HFFc6 (cell line): ENCODE results near the gene DENND1A. TPM values are rescaled to one million over a fixed set of nuclear protein-coding genes. Genes with fewer than 3 reads are reported as not detected.

Experiments used
- DNase-seq: peaks from one replicate; pipeline ENCODE4 v3.0.0-alpha.2; 2018
- H3K27ac Mint-ChIP-seq: 2 replicates; pipeline ENCODE4 v1.8.0; 2020; ENCODE audit warnings: mild to moderate bottlenecking, mixed read lengths
- H3K27me3 Mint-ChIP-seq: 2 replicates; pipeline ENCODE4 v1.8.0; 2021; ENCODE audit warnings: mild to moderate bottlenecking, moderate library complexity, mixed read lengths; ENCODE audit not compliant: insufficient read depth
- H3K36me3 Mint-ChIP-seq: 2 replicates; pipeline ENCODE4 v1.8.0; 2021; ENCODE audit warnings: low read depth, mixed read lengths
- H3K4me1 Mint-ChIP-seq: 2 replicates; pipeline ENCODE4 v1.8.0; 2020; ENCODE audit warnings: low read depth, mixed read lengths
- H3K4me3 Mint-ChIP-seq: 2 replicates; pipeline ENCODE4 v1.8.0; 2020; ENCODE audit warnings: mild to moderate bottlenecking, moderate library complexity, mixed read lengths
- H3K9me3 Mint-ChIP-seq: 2 replicates; pipeline ENCODE4 v1.8.0; 2020; ENCODE audit warnings: mild to moderate bottlenecking, mixed read lengths
- total RNA-seq, 6 experiments: library from RNA; stranded (reverse); fragmentation: NEBNext Ultra II Directional; extraction: Animal tissue kit (Norgen Biotek cat#: 25700); gene quantifications; 2 replicates in 1 of 6; 3 replicates in 5 of 6; pipeline ENCODE4 v1.2.3, GENCODE V29; 2021
- TF ChIP-seq, protein P1 (sequence below): fragments of 200-600 bp; sonication (generic); IDR thresholded peaks from 2 replicates; pipeline ENCODE4 v1.5.0; 2021; ENCODE audit warnings: antibody characterized with exemption, mild to moderate bottlenecking

The DENND1A gene
- total RNA-seq, 6 experiments from 2014 or later: 25.4 to 38.3 (median 30.3) TPM

DNA sequence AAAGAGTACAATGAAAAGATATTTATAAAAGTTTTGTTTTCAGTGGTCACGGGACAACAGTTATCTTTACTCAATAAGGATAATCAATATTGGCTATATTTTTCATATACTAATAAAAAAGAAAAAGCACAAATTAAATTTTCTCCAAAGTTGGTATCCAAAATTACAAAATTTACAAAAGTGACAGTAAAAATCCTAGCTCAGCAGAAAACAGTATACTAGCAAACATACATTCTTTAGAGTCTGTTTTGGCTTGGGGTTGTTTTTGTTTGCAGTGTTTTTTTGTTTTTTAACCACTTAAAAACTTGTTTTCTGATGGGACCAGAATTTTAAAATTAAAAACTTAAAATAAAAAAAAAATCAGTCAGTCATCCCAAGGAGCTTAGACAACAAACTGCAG lies 183.2 kb downstream of the DENND1A start:
- no peak overlapping the region for H3K4me3 Mint-ChIP-seq
- H3K4me1 Mint-ChIP-seq: peaks cover 19% of the 10 kb centered on the region
- H3K36me3 Mint-ChIP-seq: no peaks in the 10 kb centered on the region; the same call in 1 of the 2 replicates
- H3K9me3 Mint-ChIP-seq: no peaks in the 10 kb centered on the region
- H3K27ac Mint-ChIP-seq: no peak overlapping the region
- no peaks in the 10 kb centered on the region; the same call in 1 of the 2 replicates for H3K27me3 Mint-ChIP-seq
- DNase-seq: no peak
- TF ChIP-seq, protein P1, sequence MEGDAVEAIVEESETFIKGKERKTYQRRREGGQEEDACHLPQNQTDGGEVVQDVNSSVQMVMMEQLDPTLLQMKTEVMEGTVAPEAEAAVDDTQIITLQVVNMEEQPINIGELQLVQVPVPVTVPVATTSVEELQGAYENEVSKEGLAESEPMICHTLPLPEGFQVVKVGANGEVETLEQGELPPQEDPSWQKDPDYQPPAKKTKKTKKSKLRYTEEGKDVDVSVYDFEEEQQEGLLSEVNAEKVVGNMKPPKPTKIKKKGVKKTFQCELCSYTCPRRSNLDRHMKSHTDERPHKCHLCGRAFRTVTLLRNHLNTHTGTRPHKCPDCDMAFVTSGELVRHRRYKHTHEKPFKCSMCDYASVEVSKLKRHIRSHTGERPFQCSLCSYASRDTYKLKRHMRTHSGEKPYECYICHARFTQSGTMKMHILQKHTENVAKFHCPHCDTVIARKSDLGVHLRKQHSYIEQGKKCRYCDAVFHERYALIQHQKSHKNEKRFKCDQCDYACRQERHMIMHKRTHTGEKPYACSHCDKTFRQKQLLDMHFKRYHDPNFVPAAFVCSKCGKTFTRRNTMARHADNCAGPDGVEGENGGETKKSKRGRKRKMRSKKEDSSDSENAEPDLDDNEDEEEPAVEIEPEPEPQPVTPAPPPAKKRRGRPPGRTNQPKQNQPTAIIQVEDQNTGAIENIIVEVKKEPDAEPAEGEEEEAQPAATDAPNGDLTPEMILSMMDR: no peak

DNA sequence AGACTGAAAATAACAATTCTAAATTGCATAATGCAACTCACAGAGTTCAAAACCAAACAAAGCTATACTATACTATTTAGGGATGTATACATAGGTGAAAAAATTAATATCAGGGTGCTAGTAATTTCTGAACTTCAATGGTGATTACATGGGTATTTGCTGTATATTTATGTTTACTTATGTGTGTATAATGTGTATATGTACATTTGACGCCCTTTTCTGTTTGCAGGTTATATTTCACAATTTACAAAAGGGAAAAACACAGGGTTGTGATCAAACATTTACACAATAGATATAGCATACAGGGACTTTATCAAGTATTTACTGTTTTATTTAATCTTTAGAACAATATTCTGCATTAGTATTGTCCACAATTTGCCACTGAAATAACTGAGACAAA lies 184.0 kb downstream of the DENND1A start:
- DNase-seq: no peak
- no peak overlapping the region for H3K27ac Mint-ChIP-seq
- H3K36me3 Mint-ChIP-seq: no peaks in the 10 kb centered on the region; the same call in 1 of the 2 replicates
- peaks cover 19% of the 10 kb centered on the region for H3K4me1 Mint-ChIP-seq
- H3K9me3 Mint-ChIP-seq: no peaks in the 10 kb centered on the region
- H3K27me3 Mint-ChIP-seq: no peaks in the 10 kb centered on the region; the same call in 1 of the 2 replicates
- TF ChIP-seq, protein P1: no peak
- H3K4me3 Mint-ChIP-seq: no peak overlapping the region

DNA sequence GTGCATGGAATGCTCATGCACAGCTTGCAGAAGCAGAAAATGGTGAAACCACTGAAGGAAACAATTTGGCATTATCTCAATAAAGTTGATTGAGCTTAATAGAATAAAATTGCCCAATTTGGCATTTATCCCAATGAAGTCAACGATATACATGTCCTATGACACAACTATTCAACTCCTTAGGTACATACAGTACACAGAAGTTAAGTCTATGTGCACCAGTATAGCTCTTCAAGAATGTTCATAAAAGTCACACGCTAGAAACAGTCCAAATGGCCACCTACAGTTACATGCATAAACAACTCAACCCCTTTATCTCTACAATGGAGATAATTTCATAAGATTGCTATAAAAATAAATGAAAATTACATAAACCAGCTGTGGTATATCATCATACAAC lies 184.5 kb downstream of the DENND1A start:
- DNase-seq: no peak
- no peaks in the 10 kb centered on the region; the same call in 1 of the 2 replicates for H3K36me3 Mint-ChIP-seq
- H3K4me1 Mint-ChIP-seq: peaks cover 19% of the 10 kb centered on the region
- no peak overlapping the region for H3K4me3 Mint-ChIP-seq
- H3K9me3 Mint-ChIP-seq: no peaks in the 10 kb centered on the region
- no peak overlapping the region for H3K27ac Mint-ChIP-seq
- H3K27me3 Mint-ChIP-seq: no peaks in the 10 kb centered on the region; the same call in 1 of the 2 replicates
- TF ChIP-seq, protein P1: no peak

DNA sequence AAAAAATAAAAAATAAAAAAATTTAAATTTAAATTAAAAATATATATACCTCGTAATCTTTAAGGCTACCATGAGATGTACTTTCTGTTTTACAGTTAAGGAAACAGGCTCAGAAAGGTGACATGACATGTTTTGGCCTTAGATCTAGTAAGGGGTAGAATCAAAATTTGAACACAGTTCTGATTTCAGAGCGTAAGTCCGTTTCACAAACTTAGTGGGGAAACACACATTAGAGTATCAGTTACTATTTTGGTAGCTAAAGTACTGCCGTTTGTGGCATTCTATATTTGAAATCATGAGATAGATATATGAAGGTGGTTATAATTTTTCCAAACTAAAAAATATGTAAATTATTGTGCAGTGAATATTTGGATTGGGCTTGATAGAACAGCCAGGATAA lies 186.2 kb downstream of the DENND1A start:
- no peak overlapping the region for H3K4me3 Mint-ChIP-seq
- H3K27me3 Mint-ChIP-seq: no peaks in the 10 kb centered on the region; the same call in 1 of the 2 replicates
- DNase-seq: no peak
- peaks cover 4% of the 10 kb centered on the region for H3K4me1 Mint-ChIP-seq
- TF ChIP-seq, protein P1: no peak
- H3K9me3 Mint-ChIP-seq: no peaks in the 10 kb centered on the region
- H3K27ac Mint-ChIP-seq: no peak overlapping the region
- no peaks in the 10 kb centered on the region for H3K36me3 Mint-ChIP-seq

DNA sequence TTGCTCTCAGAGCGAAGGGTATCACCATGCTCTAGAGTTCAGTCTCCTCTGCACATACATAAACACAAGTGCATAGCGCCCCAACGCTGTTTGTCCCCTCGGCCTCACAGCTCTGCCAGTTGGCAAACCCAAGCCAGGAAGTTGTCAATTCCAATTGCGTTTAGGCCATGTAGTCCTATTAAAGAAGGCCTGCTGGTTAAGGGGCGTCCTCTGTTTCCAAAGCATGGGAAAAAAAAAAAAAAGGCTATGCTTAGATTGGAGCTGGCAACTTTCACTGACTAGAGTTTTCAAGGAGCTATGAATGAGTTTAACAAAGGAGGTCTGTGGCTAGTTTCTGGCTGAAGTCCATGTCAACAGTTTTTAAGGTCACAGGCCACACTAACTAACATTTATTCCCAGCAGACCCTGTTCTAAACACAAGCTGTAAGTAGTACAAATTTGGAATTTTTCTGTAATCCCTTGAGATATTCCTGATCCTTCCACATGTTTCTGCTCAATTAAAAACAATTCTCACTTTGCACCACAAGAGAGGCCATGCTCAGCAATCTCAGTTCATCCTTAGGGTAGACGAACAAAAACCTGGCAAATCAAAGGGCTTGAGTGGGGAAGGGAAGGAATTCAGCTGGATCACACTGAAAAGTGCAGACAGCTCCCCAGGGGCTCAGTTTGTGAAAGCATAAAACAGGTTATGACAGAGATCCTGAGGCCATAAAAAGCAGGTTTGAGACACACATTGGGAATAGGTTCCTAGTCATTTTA lies 187.7 kb downstream of the DENND1A start:
- DNase-seq: no peak
- Mint-ChIP-seq H3K4me1 (no peaks in the 10 kb centered on the region), H3K27me3 (no peaks in the 10 kb centered on the region; the same call in 1 of the 2 replicates), H3K27ac (no peak overlapping the region), H3K36me3 (no peaks in the 10 kb centered on the region), H3K9me3 (no peaks in the 10 kb centered on the region), H3K4me3 (no peak overlapping the region)
- TF ChIP-seq, protein P1: no peak
